Activated CD8-positive, alpha-beta T cell treated with anti-CD3 and anti-CD28 coated beads, Interleukin-2, amount 10 ng/mL, durations not matched to agents 7 days and 5 days (primary cell): ENCODE results near the gene RASSF7. TPM values are rescaled to one million over a fixed set of nuclear protein-coding genes. Genes with fewer than 3 reads are reported as not detected.

Experiments used
- ATAC-seq: fragments of 150-1000 bp; cut with Tn5 transposase; one replicate; pipeline ENCODE4 v1.10.0; 2021; ENCODE audit warnings: moderate library complexity
- CTCF ChIA-PET: fragments of 350-600 bp; sonication (Branson Sonifier 250); formaldehyde crosslinking; loops from one replicate; lab custom pipeline; 2021; ENCODE audit warnings: antibody characterized with exemption; lab: Charles Lee
- POLR2A ChIA-PET: fragments of 350-600 bp; sonication (Branson Sonifier 250); formaldehyde crosslinking; loops from one replicate; lab custom pipeline; 2021; ENCODE audit warnings: antibody characterized with exemption; lab: Charles Lee
- DNase-seq: peaks from one replicate; pipeline ENCODE4 v3.0.0-alpha.2; 2020
- H3K27ac Mint-ChIP-seq: one replicate; pipeline ENCODE4 v1.8.0; 2021; ENCODE audit warnings: mild to moderate bottlenecking, mixed read lengths
- H3K27me3 Mint-ChIP-seq: one replicate; pipeline ENCODE4 v1.8.0; 2021; ENCODE audit warnings: low read depth, mixed read lengths
- H3K36me3 Mint-ChIP-seq: one replicate; pipeline ENCODE4 v1.8.0; 2021; ENCODE audit warnings: low read depth, mixed read lengths
- H3K4me1 Mint-ChIP-seq: one replicate; pipeline ENCODE4 v1.8.0; 2021; ENCODE audit warnings: low read depth, mixed read lengths
- H3K4me3 Mint-ChIP-seq: one replicate; pipeline ENCODE4 v1.8.0; 2021; ENCODE audit warnings: mild to moderate bottlenecking, mixed read lengths
- H3K9me3 Mint-ChIP-seq: one replicate; pipeline ENCODE4 v1.8.0; 2022; ENCODE audit warnings: mixed read lengths; ENCODE audit not compliant: insufficient read depth
- total RNA-seq, 2 experiments: library from RNA; stranded (reverse); gene quantifications; one replicate each; pipeline ENCODE4 v1.2.3, GENCODE V29; 2021

RASSF7 gene
- total RNA-seq, 2 experiments from 2014 or later = 32.2 to 36.1 TPM

DNA sequence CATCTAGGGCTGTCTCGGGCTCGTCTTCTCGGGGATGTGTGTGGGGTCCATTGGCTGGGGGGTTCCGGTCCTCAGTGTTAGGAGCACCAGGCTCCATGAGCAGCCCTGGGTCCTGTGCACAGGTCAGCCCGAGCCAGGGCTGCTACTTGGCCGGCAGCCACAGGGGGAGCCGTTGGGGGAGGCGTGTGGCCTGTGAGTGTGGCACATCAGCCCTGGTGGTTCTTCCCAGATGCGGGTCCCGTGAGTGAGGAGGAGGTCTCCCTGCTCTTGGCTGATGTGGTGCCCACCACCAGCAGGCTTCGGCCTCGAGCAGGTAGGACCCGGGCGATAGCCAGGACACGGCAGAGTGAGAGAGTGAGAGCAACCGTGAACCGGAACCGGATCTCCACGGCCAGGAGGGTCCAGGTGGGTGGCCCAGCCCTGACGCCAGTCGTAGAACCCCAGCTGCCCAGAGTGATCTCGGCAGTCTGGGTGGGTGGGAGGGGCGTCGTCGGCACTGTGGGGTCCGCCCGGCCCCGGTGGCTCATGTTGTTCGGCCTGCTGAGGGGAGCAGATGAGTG lies 36.5 kb downstream of the RASSF7 start:
- no peak for DNase-seq
- Mint-ChIP-seq H3K27ac (peak overlapping the region; percentile 57), H3K9me3 (no peaks in the 10 kb centered on the region), H3K4me1 (peaks cover 26% of the 10 kb centered on the region), H3K36me3 (peaks cover 68% of the 10 kb centered on the region), H3K4me3 (no peak overlapping the region), H3K27me3 (no peaks in the 10 kb centered on the region)
- peak; percentile 25 for ATAC-seq
- POLR2A ChIA-PET = no interaction called here
- CTCF ChIA-PET = no interaction called here

DNA sequence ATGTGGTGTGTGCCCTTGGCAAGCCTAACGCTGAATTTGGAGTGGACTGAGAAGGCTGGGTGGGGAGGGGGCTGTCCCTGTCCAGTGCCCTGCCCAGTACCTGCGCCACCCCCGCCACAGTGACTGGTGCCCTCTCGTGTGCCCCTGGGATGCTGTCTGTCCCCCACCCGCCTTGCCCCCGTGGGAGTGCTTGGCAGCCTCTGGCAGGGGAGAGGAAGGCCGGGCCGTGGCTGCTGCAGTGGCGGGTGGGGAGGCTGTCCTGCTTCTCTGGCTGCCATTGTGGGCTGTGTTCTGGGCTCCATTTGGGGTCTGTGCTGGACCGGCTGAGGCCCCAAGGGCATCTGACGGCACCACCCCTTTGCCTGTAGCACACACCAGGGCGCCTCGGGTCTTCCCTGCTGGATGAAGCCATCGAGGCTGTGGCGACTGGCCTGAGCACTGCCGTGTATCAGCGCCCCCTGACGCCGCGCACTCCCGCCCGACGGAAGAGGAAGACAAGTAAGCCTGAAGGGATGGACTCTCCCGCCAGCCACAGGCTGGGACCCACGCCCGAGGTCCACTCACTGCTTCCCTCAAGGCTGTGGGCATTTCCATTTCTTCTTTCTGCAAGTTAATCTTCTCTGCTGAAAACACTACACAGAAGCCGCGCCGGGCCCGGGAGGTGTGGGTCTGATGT lies 37.4 kb downstream of the RASSF7 start:
- no peak overlapping the region for H3K27ac Mint-ChIP-seq
- POLR2A ChIA-PET = no interaction called here
- DNase-seq (no peak), ATAC-seq (no peak)
- peaks cover 61% of the 10 kb centered on the region for H3K36me3 Mint-ChIP-seq
- CTCF ChIA-PET = no interaction called here
- H3K27me3 Mint-ChIP-seq = no peaks in the 10 kb centered on the region
- no peak overlapping the region for H3K4me3 Mint-ChIP-seq
- H3K4me1 Mint-ChIP-seq = peaks cover 26% of the 10 kb centered on the region
- H3K9me3 Mint-ChIP-seq = no peaks in the 10 kb centered on the region

GRCh38 chr11:601573-602245 lies 40.9 kb downstream of the RASSF7 start:
- no peak for DNase-seq
- H3K4me3 Mint-ChIP-seq = no peak overlapping the region
- H3K27ac Mint-ChIP-seq = no peak overlapping the region
- H3K9me3 Mint-ChIP-seq = no peaks in the 10 kb centered on the region
- ChIA-PET POLR2A (no interaction called here), CTCF (interaction anchor here (0.8 kb wide), 1 partner anchor 47 kb away, joined by 4 read pairs; no protein-coding TSS in a partner anchor)
- no peak for ATAC-seq
- H3K27me3 Mint-ChIP-seq = no peaks in the 10 kb centered on the region
- H3K4me1 Mint-ChIP-seq = peaks cover 6% of the 10 kb centered on the region
- peaks cover 46% of the 10 kb centered on the region for H3K36me3 Mint-ChIP-seq

- POLR2A ChIA-PET = no interaction called here
- CTCF ChIA-PET = no interaction called here
- no peak overlapping the region for H3K4me3 Mint-ChIP-seq
- H3K4me1 Mint-ChIP-seq = no peaks in the 10 kb centered on the region
- H3K36me3 Mint-ChIP-seq = peaks cover 48% of the 10 kb centered on the region
- DNase-seq (no peak), ATAC-seq (no peak)
- H3K9me3 Mint-ChIP-seq = no peaks in the 10 kb centered on the region
- H3K27me3 Mint-ChIP-seq = no peaks in the 10 kb centered on the region
- H3K27ac Mint-ChIP-seq = no peak overlapping the region
Observed at GRCh38 chr11:603154-603553, 42.4 kb downstream of the RASSF7 start.

GRCh38 chr11:605286-606129 lies 44.7 kb downstream of the RASSF7 start:
- Mint-ChIP-seq H3K9me3 (no peaks in the 10 kb centered on the region), H3K27me3 (no peaks in the 10 kb centered on the region), H3K4me1 (no peaks in the 10 kb centered on the region), H3K36me3 (peaks cover 41% of the 10 kb centered on the region), H3K27ac (no peak overlapping the region), H3K4me3 (no peak overlapping the region)
- POLR2A ChIA-PET = no interaction called here
- no peak for DNase-seq
- CTCF ChIA-PET = interaction anchor here (1.2 kb wide), 1 partner anchor 18 kb away, joined by 3 read pairs; no protein-coding TSS in a partner anchor
- no peak for ATAC-seq

- POLR2A ChIA-PET = no interaction called here
- Mint-ChIP-seq H3K4me3 (no peak overlapping the region), H3K9me3 (no peaks in the 10 kb centered on the region), H3K27me3 (no peaks in the 10 kb centered on the region), H3K4me1 (no peaks in the 10 kb centered on the region), H3K27ac (no peak overlapping the region), H3K36me3 (peaks cover 46% of the 10 kb centered on the region)
- no peak for DNase-seq
- no peak for ATAC-seq
- CTCF ChIA-PET = no interaction called here
Observed at GRCh38 chr11:606245-606644, 45.5 kb downstream of the RASSF7 start.

- Mint-ChIP-seq H3K36me3 (peaks cover 44% of the 10 kb centered on the region), H3K4me1 (peaks cover 2% of the 10 kb centered on the region), H3K4me3 (no peak overlapping the region), H3K9me3 (no peaks in the 10 kb centered on the region), H3K27ac (peak overlapping the region; percentile 72), H3K27me3 (no peaks in the 10 kb centered on the region)
- CTCF ChIA-PET = no interaction called here
- ATAC-seq = no peak
- POLR2A ChIA-PET = no interaction called here
- DNase-seq = no peak
Observed at GRCh38 chr11:607020-607780, 46.4 kb downstream of the RASSF7 start.

DNA sequence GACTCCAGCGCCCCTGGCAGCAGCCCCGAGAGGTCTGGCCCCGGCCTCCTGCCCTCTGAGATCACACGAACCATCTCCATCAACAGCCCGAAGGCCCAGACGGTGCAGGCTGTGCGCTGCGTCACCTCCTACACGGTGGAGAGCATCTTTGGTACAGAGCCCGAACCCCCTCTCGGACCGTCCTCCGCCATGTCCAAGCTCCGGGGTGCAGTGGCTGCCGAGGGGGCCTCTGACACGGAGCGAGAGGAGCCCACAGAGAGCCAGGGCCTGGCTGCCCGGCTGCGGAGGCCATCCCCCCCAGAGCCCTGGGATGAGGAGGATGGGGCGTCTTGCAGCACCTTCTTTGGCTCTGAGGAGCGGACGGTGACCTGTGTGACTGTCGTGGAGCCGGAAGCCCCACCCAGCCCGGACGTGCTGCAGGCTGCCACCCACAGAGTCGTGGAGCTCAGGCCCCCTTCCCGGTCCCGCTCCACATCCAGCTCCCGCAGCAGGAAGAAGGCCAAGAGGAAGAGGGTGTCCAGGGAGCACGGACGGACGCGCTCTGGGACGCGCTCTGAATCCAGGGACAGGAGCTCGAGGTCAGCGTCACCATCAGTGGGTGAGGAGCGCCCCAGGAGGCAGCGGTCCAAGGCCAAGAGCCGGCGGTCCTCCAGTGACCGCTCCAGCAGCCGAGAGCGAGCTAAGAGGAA lies 47.3 kb downstream of the RASSF7 start:
- H3K9me3 Mint-ChIP-seq = no peaks in the 10 kb centered on the region
- ATAC-seq = no peak
- POLR2A ChIA-PET = interaction anchor here (0.7 kb wide), 1 partner anchor 20 kb away, joined by 3 read pairs; no protein-coding TSS in a partner anchor
- H3K36me3 Mint-ChIP-seq = peaks cover 46% of the 10 kb centered on the region
- no peaks in the 10 kb centered on the region for H3K27me3 Mint-ChIP-seq
- no peak overlapping the region for H3K27ac Mint-ChIP-seq
- DNase-seq = no peak
- no peak overlapping the region for H3K4me3 Mint-ChIP-seq
- CTCF ChIA-PET = interaction anchor here (1.2 kb wide), 1 partner anchor 54 kb away, joined by 3 read pairs; no protein-coding TSS in a partner anchor
- peaks cover 6% of the 10 kb centered on the region for H3K4me1 Mint-ChIP-seq

DNA sequence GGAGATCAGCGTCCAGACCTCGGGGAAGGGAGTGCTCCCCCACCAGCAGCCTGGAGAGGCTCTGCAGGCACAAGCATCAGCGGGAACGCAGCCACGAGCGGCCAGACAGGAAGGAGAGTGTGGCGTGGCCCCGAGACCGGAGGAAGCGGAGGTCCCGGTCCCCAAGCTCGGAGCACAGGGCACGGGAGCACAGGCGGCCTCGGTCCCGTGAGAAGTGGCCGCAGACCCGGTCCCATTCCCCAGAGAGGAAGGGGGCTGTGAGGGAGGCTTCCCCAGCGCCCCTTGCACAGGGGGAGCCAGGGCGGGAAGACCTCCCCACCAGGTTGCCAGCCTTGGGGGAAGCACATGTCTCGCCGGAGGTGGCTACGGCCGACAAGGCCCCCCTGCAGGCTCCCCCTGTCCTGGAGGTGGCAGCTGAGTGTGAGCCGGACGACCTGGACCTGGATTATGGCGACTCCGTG lies 48.1 kb downstream of the RASSF7 start:
- no peak overlapping the region for H3K27ac Mint-ChIP-seq
- peaks cover 50% of the 10 kb centered on the region for H3K36me3 Mint-ChIP-seq
- CTCF ChIA-PET = interaction anchor here (1.2 kb wide), 1 partner anchor 54 kb away, joined by 3 read pairs; no protein-coding TSS in a partner anchor
- peaks cover 10% of the 10 kb centered on the region for H3K4me1 Mint-ChIP-seq
- ATAC-seq = no peak
- DNase-seq = no peak
- no peaks in the 10 kb centered on the region for H3K9me3 Mint-ChIP-seq
- POLR2A ChIA-PET = interaction anchor here (0.7 kb wide), 1 partner anchor 21 kb away, joined by 3 read pairs; no protein-coding TSS in a partner anchor
- H3K4me3 Mint-ChIP-seq = no peak overlapping the region
- no peaks in the 10 kb centered on the region for H3K27me3 Mint-ChIP-seq

DNA sequence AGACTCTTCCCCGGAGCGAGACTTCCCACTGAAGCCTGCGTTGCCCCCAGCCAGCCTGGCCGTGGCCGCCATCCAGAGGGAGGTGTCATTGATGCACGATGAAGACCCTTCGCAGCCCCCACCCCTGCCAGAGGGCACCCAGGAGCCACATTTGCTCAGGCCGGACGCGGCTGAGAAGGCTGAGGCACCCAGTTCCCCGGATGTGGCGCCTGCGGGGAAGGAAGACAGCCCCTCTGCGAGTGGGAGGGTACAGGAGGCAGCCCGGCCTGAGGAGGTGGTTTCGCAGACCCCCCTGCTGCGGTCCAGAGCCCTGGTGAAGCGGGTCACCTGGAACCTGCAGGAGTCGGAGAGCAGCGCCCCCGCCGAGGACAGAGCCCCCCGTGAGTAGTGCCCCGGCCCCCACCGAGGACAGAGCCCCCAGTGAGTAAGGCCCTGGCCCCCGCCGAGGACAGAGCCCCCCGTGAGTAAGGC lies 48.6 kb downstream of the RASSF7 start:
- Mint-ChIP-seq H3K36me3 (peaks cover 51% of the 10 kb centered on the region), H3K27me3 (no peaks in the 10 kb centered on the region), H3K27ac (no peak overlapping the region), H3K9me3 (no peaks in the 10 kb centered on the region), H3K4me3 (no peak overlapping the region), H3K4me1 (peaks cover 16% of the 10 kb centered on the region)
- CTCF ChIA-PET = no interaction called here
- POLR2A ChIA-PET = no interaction called here
- no peak for ATAC-seq
- no peak for DNase-seq
